Measurements from ENCODE around the gene AUTS2.

AUTS2 gene

DNA sequence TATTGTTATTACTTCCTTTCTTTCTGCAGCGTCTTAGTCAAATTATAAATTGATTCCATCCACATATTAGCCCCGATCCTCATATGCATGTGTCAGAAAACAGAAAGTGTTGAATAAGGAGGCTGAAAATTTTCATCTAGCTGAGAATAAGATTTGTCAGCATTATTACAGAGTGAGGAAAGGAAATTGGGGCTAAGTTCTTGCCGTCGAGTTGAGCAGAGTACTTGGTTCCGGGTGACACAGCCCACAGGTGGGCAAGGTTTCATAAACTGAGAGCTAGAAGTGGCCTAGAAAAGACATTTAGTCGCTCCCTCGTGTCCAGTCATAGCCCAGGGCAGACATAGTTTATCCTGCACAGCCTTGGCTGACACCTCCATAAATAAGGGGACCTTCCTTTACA lies 1072.0 kb downstream of the AUTS2 start:
- CTCF ChIA-PET, result no interaction called here
- H3K9me3 ChIP-seq (ENCODE audit: control insufficient read depth, insufficient read depth, low read depth, low read length), result no peaks in the 10 kb centered on the region
- H3K27ac ChIP-seq (ENCODE audit: extremely low read depth, low read depth, low read length), result no peak overlapping the region
- H3K4me1 ChIP-seq (ENCODE audit: control insufficient read depth, insufficient read depth, low read length), result peaks cover 6% of the 10 kb centered on the region
- H3K4me3 ChIP-seq (ENCODE audit: low read depth, low read length), result no peak overlapping the region
- H3K36me3 ChIP-seq (ENCODE audit: control insufficient read depth in 2 of 2, insufficient read depth in 1 of 2, low read length in 2 of 2), result no peaks in the 10 kb centered on the region
- POLR2A ChIA-PET, result no interaction called here
- TF ChIP-seq ZNF830 (tag by site-specific recombination; IDR thresholded peaks at IDR 0.05; ENCODE audit: low read depth), result no peak
- no peak for TF ChIP-seq IKZF3 (tag by site-specific recombination; IDR thresholded peaks at IDR 0.05)
- TF ChIP-seq, protein P1, sequence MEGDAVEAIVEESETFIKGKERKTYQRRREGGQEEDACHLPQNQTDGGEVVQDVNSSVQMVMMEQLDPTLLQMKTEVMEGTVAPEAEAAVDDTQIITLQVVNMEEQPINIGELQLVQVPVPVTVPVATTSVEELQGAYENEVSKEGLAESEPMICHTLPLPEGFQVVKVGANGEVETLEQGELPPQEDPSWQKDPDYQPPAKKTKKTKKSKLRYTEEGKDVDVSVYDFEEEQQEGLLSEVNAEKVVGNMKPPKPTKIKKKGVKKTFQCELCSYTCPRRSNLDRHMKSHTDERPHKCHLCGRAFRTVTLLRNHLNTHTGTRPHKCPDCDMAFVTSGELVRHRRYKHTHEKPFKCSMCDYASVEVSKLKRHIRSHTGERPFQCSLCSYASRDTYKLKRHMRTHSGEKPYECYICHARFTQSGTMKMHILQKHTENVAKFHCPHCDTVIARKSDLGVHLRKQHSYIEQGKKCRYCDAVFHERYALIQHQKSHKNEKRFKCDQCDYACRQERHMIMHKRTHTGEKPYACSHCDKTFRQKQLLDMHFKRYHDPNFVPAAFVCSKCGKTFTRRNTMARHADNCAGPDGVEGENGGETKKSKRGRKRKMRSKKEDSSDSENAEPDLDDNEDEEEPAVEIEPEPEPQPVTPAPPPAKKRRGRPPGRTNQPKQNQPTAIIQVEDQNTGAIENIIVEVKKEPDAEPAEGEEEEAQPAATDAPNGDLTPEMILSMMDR (tag by site-specific recombination; IDR thresholded peaks at IDR 0.05), result no peak
- no peak for TF ChIP-seq REPIN1 (tag by site-specific recombination; IDR thresholded peaks at IDR 0.05; ENCODE audit: low read depth)
- TF ChIP-seq, protein P2, sequence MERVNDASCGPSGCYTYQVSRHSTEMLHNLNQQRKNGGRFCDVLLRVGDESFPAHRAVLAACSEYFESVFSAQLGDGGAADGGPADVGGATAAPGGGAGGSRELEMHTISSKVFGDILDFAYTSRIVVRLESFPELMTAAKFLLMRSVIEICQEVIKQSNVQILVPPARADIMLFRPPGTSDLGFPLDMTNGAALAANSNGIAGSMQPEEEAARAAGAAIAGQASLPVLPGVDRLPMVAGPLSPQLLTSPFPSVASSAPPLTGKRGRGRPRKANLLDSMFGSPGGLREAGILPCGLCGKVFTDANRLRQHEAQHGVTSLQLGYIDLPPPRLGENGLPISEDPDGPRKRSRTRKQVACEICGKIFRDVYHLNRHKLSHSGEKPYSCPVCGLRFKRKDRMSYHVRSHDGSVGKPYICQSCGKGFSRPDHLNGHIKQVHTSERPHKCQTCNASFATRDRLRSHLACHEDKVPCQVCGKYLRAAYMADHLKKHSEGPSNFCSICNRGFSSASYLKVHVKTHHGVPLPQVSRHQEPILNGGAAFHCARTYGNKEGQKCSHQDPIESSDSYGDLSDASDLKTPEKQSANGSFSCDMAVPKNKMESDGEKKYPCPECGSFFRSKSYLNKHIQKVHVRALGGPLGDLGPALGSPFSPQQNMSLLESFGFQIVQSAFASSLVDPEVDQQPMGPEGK (tag by site-specific recombination; IDR thresholded peaks at IDR 0.05), result no peak
- no peak for TF ChIP-seq KLF16 (tag by site-specific recombination; IDR thresholded peaks at IDR 0.05)
- TF ChIP-seq KLF8 (tag by site-specific recombination; IDR thresholded peaks at IDR 0.05), result no peak
- no peak for TF ChIP-seq ZNF571 (tag by site-specific recombination; IDR thresholded peaks at IDR 0.05)
- no peak for TF ChIP-seq ZNF561 (tag by site-specific recombination; IDR thresholded peaks at IDR 0.05; ENCODE audit: borderline replicate concordance)
- TF ChIP-seq ZNF521 (tag by site-specific recombination; IDR thresholded peaks at IDR 0.05), result no peak

DNA sequence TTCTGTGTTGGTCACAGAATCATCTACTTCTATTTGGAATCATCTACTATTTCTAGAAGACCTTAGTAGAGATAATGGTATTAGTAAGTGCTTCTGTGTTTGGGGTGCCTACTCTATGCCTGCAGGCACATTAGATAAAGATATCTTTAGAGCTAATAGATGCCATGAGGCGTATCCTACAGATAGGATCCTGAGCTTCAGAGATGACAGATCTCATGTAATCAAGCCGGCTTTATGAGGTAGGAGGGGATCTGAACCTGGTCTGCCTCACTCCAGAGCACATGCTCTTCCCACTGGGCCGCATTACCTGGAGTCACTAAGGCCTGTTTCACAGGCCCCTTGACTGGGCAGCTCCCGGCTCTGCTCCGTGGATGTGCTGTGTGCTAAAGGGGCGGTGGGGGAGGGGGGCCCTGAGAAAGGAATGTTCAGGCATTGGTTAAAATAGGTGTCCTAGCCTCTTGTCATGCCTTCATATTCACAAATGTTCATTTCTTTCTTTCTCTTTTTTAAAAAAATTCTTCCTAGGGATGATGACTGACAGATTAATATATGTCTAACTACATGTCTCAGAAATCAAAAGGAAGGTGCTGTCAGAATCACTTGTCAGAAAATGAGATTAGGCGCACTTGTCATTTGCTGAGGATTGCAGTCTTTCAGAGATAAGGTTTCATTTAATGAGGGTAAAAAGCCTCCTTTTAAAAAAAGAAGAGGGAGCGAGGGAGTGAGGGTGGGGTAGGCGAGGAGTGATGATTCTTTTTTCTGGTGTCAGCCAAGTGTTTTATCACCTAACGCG lies 1075.7 kb downstream of the AUTS2 start:
- Histone ChIP-seq H3K9me3 (ENCODE audit: control insufficient read depth, insufficient read depth, low read depth, low read length) (no peaks in the 10 kb centered on the region), H3K27ac (ENCODE audit: extremely low read depth, low read depth, low read length) (no peak overlapping the region), H3K4me3 (ENCODE audit: low read depth, low read length) (no peak overlapping the region), H3K36me3 (ENCODE audit: control insufficient read depth in 2 of 2, insufficient read depth in 1 of 2, low read length in 2 of 2) (no peaks in the 10 kb centered on the region), H3K4me1 (ENCODE audit: control insufficient read depth, insufficient read depth, low read length) (peaks cover 8% of the 10 kb centered on the region)
- ChIA-PET POLR2A (interaction anchor here (0.9 to 1.0 kb wide), 2 partner anchors 20 kb away, joined by 3 read pairs; no protein-coding TSS in a partner anchor), CTCF (interaction anchor here (0.8 to 1.3 kb wide), 2 partner anchors 10 to 20 kb away, joined by 3 to 4 read pairs; no protein-coding TSS in a partner anchor)
- TF ChIP-seq TCF7L2 (IDR thresholded peaks at IDR 0.05; ENCODE audit: borderline replicate concordance, low read depth, low read length) (peak; percentile 47; the same call in 1 of the 2 replicates), WT1 (tag by site-specific recombination; IDR thresholded peaks at IDR 0.05) (peak; percentile 56; the same call in 1 of the 2 replicates), ZFP69B (tag by site-specific recombination; IDR thresholded peaks at IDR 0.05) (no peak), ZNF600 (tag by site-specific recombination; IDR thresholded peaks at IDR 0.05) (0 out of 2 replicates have a peak, but pooled peaks have one; percentile 19), OSR2 (tag by site-specific recombination; IDR thresholded peaks at IDR 0.05) (peak; percentile 8; the same call in 1 of the 2 replicates), HOXC10 (CRISPR knock-in tag; IDR thresholded peaks at IDR 0.05) (no peak), ZNF610 (tag by site-specific recombination; IDR thresholded peaks at IDR 0.05; ENCODE audit: borderline replicate concordance) (no peak), ZFP37 (tag by site-specific recombination; IDR thresholded peaks at IDR 0.05) (no peak), KLF7 (tag by site-specific recombination; IDR thresholded peaks at IDR 0.05; ENCODE audit: borderline replicate concordance) (no peak), SP7 (tag by site-specific recombination; IDR thresholded peaks at IDR 0.05) (peak; percentile 46; the same call in 1 of the 2 replicates), ZNF335 (tag by site-specific recombination; conservative IDR thresholded peaks at IDR 0.05) (peak; percentile 58), ZNF394 (tag by site-specific recombination; IDR thresholded peaks at IDR 0.05; ENCODE audit: borderline replicate concordance) (no peak), ZNF624 (tag by site-specific recombination; IDR thresholded peaks at IDR 0.05) (no peak)
- TF ChIP-seq, protein P3, sequence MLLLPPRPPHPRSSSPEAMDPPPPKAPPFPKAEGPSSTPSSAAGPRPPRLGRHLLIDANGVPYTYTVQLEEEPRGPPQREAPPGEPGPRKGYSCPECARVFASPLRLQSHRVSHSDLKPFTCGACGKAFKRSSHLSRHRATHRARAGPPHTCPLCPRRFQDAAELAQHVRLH (tag by site-specific recombination; IDR thresholded peaks at IDR 0.05), result 0 out of 2 replicates have a peak, but pooled peaks have one; percentile 20
- TF ChIP-seq, protein P4, sequence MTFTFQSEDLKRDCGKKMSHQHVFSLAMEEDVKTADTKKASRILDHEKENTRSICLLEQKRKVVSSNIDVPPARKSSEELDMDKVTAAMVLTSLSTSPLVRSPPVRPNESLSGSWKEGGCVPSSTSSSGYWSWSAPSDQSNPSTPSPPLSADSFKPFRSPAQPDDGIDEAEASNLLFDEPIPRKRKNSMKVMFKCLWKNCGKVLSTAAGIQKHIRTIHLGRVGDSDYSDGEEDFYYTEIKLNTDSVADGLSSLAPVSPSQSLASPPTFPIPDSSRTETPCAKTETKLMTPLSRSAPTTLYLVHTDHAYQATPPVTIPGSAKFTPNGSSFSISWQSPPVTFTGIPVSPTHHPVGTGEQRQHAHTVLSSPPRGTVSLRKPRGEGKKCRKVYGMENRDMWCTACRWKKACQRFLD (tag by site-specific recombination; IDR thresholded peaks at IDR 0.05), result no peak
- TF ChIP-seq, protein P5, sequence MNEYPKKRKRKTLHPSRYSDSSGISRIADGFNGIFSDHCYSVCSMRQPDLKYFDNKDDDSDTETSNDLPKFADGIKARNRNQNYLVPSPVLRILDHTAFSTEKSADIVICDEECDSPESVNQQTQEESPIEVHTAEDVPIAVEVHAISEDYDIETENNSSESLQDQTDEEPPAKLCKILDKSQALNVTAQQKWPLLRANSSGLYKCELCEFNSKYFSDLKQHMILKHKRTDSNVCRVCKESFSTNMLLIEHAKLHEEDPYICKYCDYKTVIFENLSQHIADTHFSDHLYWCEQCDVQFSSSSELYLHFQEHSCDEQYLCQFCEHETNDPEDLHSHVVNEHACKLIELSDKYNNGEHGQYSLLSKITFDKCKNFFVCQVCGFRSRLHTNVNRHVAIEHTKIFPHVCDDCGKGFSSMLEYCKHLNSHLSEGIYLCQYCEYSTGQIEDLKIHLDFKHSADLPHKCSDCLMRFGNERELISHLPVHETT (tag by site-specific recombination; IDR thresholded peaks at IDR 0.05), result no peak
- TF ChIP-seq, protein P6, sequence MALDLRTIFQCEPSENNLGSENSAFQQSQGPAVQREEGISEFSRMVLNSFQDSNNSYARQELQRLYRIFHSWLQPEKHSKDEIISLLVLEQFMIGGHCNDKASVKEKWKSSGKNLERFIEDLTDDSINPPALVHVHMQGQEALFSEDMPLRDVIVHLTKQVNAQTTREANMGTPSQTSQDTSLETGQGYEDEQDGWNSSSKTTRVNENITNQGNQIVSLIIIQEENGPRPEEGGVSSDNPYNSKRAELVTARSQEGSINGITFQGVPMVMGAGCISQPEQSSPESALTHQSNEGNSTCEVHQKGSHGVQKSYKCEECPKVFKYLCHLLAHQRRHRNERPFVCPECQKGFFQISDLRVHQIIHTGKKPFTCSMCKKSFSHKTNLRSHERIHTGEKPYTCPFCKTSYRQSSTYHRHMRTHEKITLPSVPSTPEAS (tag by site-specific recombination; IDR thresholded peaks at IDR 0.05), result no peak
